Neural cell (in vitro differentiated cells): Measurements from ENCODE around the gene C20orf141. TPM values are rescaled to one million over a fixed set of nuclear protein-coding genes. Genes with fewer than 3 reads are reported as not detected.

ENCODE experiments used
- H2AFZ ChIP-seq: fragments of 200-600, 300-800 bp; sonication (generic), shearing (Covaris generic); 2 replicates; pipeline ENCODE4 v1.6.0; 2014; ENCODE audit warnings: low read depth, mild to moderate bottlenecking, antibody characterized with exemption, low read length, moderate library complexity
- H3F3A ChIP-seq: fragments of 200-600 bp; shearing (Covaris generic); 2 replicates; pipeline ENCODE4 v1.6.1; 2016; ENCODE audit warnings: mild to moderate bottlenecking, moderate library complexity, mixed read lengths, antibody characterized with exemption, low read length; ENCODE audit not compliant: insufficient read depth, poor library complexity, severe bottlenecking
- H3K27ac ChIP-seq: fragments of 200-600, 300-800 bp; sonication (generic), shearing (Covaris generic); 2 replicates; pipeline ENCODE4 v1.5.1; 2014; ENCODE audit warnings: mild to moderate bottlenecking, low read length, moderate library complexity
- H3K27me3 ChIP-seq: fragments of 300-800, 200-600 bp; sonication (generic), shearing (Covaris generic); 2 replicates; pipeline ENCODE4 v1.6.0; 2014; ENCODE audit warnings: mild to moderate bottlenecking, low read depth, low read length, moderate library complexity; ENCODE audit not compliant: insufficient read depth
- H3K36me3 ChIP-seq: fragments of 300-800, 200-600 bp; sonication (generic), shearing (Covaris generic); 2 replicates; pipeline ENCODE4 v1.5.1; 2014; ENCODE audit warnings: mild to moderate bottlenecking, antibody characterized with exemption, low read length, moderate library complexity; ENCODE audit not compliant: insufficient read depth
- H3K4me2 ChIP-seq: fragments of 300-800, 200-600 bp; sonication (generic), shearing (Covaris generic); 2 replicates; pipeline ENCODE4 v1.6.0; 2014; ENCODE audit warnings: mild to moderate bottlenecking, low read length
- H3K4me3 ChIP-seq: fragments of 300-800, 200-600 bp; sonication (generic), shearing (Covaris generic); 2 replicates; pipeline ENCODE4 v1.5.1; 2014; ENCODE audit warnings: mild to moderate bottlenecking, low read length, moderate library complexity
- H3K79me2 ChIP-seq: fragments of 200-600 bp; shearing (Covaris generic); replicated peaks from 2 replicates; pipeline ENCODE4 v1.6.0; 2014; ENCODE audit warnings: mild to moderate bottlenecking, low read length, moderate library complexity; ENCODE audit not compliant: insufficient read depth
- H3K9ac ChIP-seq: fragments of 300-800, 200-600 bp; sonication (generic), shearing (Covaris generic); 2 replicates; pipeline ENCODE4 v1.6.1; 2016; ENCODE audit warnings: mild to moderate bottlenecking, low read length, mixed read lengths
- H3K9me2 ChIP-seq: fragments of 200-600 bp; shearing (Covaris generic); 2 replicates; pipeline ENCODE4 v1.6.1; 2016; ENCODE audit warnings: mild to moderate bottlenecking, low read length, mixed read lengths; ENCODE audit not compliant: insufficient read depth
- H3K9me3 ChIP-seq: fragments of 200-600, 300-800 bp; sonication (generic), shearing (Covaris generic); 2 replicates; pipeline ENCODE4 v1.6.1; 2016; ENCODE audit warnings: mild to moderate bottlenecking, mixed run types, low read length, moderate library complexity, mixed read lengths
- H4K20me1 ChIP-seq: fragments of 200-600 bp; shearing (Covaris generic); 2 replicates; pipeline ENCODE4 v1.6.1; 2016; ENCODE audit warnings: mild to moderate bottlenecking, mixed run types; ENCODE audit not compliant: insufficient read depth
- EP300 ChIP-seq: fragments of 450-650 bp; conservative IDR thresholded peaks from 2 replicates; pipeline ENCODE4 v1.6.1; 2014; ENCODE audit warnings: antibody characterized with exemption, mild to moderate bottlenecking, moderate library complexity; ENCODE audit not compliant: poor library complexity, severe bottlenecking
- EZH2 ChIP-seq: fragments of 200-600, 300-800 bp; shearing (Covaris generic), sonication (generic); IDR thresholded peaks from 2 replicates; pipeline ENCODE4 v1.6.1; 2014; ENCODE audit warnings: antibody characterized with exemption, low read length, borderline replicate concordance, mild to moderate bottlenecking; ENCODE audit not compliant: insufficient read depth, poor library complexity, severe bottlenecking
- MXI1 ChIP-seq: fragments of 450-650 bp; conservative IDR thresholded peaks from 2 replicates; pipeline ENCODE4 v1.6.1; 2014; ENCODE audit warnings: antibody characterized with exemption, mild to moderate bottlenecking; ENCODE audit not compliant: poor library complexity, severe bottlenecking
- POLR2AphosphoS5 ChIP-seq: IDR thresholded peaks from 2 replicates; pipeline ENCODE4 v1.6.1; 2012
- RAD21 ChIP-seq: fragments of 450-650 bp; conservative IDR thresholded peaks from 2 replicates; pipeline ENCODE4 v1.6.1; 2014; ENCODE audit warnings: antibody characterized with exemption, mild to moderate bottlenecking, moderate library complexity
- SMC3 ChIP-seq: fragments of 450-650 bp; conservative IDR thresholded peaks from 2 replicates; pipeline ENCODE4 v1.6.1; 2014; ENCODE audit warnings: antibody characterized with exemption, mild to moderate bottlenecking, moderate library complexity; ENCODE audit not compliant: poor library complexity
- TAF1 ChIP-seq: IDR thresholded peaks from 2 replicates; pipeline ENCODE4 v1.6.1; 2012; ENCODE audit warnings: low read depth
- polyA plus RNA-seq: library from polyadenylated mRNA; depleted of rRNA; stranded (reverse); fragments of >200 nt; gene quantifications from 2 replicates; pipeline ENCODE4 v1.2.3, GENCODE V29; 2014
- TF ChIP-seq, protein P1 (sequence below): fragments of 450-650 bp; IDR thresholded peaks from 2 replicates; pipeline ENCODE4 v1.5.1; 2014; ENCODE audit warnings: antibody characterized with exemption, mild to moderate bottlenecking, moderate library complexity; ENCODE audit not compliant: poor library complexity, severe bottlenecking
- TF ChIP-seq, protein P2 (sequence below): IDR thresholded peaks from 2 replicates; pipeline ENCODE4 v1.6.1; 2012; ENCODE audit warnings: borderline replicate concordance

Gene C20orf141
- polyA plus RNA-seq, 1 donor from 2014 or later: not detected

DNA sequence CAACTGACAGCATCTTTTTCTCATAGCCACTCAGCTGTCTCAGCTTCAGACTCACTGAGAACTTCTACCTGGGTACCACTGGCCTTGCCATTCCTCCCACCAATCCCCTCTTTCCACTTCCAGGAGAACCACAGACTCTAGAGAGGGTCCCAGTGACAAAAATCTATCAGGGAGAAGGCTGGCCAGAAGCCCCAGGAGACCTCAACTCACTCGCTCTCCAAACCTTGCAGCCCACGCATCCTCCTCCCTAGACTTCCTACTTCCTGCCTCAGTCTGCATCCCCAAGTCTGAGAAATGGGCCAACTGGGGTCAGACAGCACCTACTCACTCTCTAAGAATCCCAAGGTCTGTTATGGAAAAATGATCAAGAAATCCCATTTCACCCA is 2.5 kb downstream of the C20orf141 start:
- no peaks in the 10 kb centered on the region for H3K9me2 ChIP-seq
- no peaks in the 10 kb centered on the region for H3K79me2 ChIP-seq
- TF ChIP-seq POLR2AphosphoS5 (no peak), EP300 (no peak), SMC3 (no peak), EZH2 (no peak), TAF1 (no peak), RAD21 (no peak), MXI1 (no peak)
- TF ChIP-seq, protein P1, sequence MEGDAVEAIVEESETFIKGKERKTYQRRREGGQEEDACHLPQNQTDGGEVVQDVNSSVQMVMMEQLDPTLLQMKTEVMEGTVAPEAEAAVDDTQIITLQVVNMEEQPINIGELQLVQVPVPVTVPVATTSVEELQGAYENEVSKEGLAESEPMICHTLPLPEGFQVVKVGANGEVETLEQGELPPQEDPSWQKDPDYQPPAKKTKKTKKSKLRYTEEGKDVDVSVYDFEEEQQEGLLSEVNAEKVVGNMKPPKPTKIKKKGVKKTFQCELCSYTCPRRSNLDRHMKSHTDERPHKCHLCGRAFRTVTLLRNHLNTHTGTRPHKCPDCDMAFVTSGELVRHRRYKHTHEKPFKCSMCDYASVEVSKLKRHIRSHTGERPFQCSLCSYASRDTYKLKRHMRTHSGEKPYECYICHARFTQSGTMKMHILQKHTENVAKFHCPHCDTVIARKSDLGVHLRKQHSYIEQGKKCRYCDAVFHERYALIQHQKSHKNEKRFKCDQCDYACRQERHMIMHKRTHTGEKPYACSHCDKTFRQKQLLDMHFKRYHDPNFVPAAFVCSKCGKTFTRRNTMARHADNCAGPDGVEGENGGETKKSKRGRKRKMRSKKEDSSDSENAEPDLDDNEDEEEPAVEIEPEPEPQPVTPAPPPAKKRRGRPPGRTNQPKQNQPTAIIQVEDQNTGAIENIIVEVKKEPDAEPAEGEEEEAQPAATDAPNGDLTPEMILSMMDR: no peak
- TF ChIP-seq, protein P2, sequence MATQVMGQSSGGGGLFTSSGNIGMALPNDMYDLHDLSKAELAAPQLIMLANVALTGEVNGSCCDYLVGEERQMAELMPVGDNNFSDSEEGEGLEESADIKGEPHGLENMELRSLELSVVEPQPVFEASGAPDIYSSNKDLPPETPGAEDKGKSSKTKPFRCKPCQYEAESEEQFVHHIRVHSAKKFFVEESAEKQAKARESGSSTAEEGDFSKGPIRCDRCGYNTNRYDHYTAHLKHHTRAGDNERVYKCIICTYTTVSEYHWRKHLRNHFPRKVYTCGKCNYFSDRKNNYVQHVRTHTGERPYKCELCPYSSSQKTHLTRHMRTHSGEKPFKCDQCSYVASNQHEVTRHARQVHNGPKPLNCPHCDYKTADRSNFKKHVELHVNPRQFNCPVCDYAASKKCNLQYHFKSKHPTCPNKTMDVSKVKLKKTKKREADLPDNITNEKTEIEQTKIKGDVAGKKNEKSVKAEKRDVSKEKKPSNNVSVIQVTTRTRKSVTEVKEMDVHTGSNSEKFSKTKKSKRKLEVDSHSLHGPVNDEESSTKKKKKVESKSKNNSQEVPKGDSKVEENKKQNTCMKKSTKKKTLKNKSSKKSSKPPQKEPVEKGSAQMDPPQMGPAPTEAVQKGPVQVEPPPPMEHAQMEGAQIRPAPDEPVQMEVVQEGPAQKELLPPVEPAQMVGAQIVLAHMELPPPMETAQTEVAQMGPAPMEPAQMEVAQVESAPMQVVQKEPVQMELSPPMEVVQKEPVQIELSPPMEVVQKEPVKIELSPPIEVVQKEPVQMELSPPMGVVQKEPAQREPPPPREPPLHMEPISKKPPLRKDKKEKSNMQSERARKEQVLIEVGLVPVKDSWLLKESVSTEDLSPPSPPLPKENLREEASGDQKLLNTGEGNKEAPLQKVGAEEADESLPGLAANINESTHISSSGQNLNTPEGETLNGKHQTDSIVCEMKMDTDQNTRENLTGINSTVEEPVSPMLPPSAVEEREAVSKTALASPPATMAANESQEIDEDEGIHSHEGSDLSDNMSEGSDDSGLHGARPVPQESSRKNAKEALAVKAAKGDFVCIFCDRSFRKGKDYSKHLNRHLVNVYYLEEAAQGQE: no peak
- no peak overlapping the region for H2AFZ ChIP-seq
- H3K27me3 ChIP-seq: peaks cover 23% of the 10 kb centered on the region
- no peak overlapping the region for H3K4me2 ChIP-seq
- no peaks in the 10 kb centered on the region for H4K20me1 ChIP-seq
- no peak overlapping the region for H3K4me3 ChIP-seq
- H3K36me3 ChIP-seq: no peaks in the 10 kb centered on the region
- H3K9ac ChIP-seq: no peak overlapping the region
- no peak overlapping the region for H3K27ac ChIP-seq
- no peaks in the 10 kb centered on the region for H3F3A ChIP-seq
- H3K9me3 ChIP-seq: peaks cover 1% of the 10 kb centered on the region

DNA sequence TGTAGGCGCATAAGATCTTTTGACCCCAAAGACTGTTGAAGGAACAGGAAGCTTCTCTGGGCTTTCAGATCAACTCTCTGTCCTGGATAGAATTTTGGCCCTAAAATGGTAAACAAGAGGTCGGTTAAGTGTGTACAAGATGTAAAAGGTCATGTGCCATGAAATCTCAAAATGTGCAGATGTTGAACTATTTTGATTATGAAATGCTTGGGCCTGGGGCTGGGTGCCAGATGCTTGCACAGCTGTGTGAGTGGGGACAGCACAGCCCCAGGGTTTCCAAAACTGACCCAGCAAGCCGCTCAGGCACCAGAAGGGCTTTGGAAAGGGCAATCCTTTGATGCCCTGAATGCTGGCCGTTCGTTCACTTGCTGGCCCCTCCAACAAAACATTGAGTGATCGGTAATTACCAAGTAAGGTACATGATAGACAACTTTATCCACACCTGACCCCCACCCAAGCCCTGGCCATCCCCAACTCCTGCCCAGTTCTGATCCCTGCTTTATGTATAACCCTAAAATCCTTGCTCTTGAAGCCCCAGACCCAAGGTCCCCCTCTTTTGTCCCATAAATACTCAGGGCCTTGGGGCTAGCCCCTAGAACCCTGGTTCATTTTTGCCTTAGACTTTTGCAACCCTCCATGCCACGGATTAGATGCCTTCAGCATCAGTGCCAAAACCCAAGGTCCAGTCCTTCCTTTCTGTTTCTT is 3.3 kb downstream of the C20orf141 start:
- Histone ChIP-seq H3K79me2 (no peaks in the 10 kb centered on the region), H3K27me3 (peaks cover 23% of the 10 kb centered on the region), H4K20me1 (no peaks in the 10 kb centered on the region), H3K9ac (no peak overlapping the region), H2AFZ (no peak overlapping the region), H3K9me2 (no peaks in the 10 kb centered on the region), H3K9me3 (no peaks in the 10 kb centered on the region), H3K36me3 (no peaks in the 10 kb centered on the region), H3K4me2 (no peak overlapping the region), H3K4me3 (no peak overlapping the region), H3K27ac (no peak overlapping the region), H3F3A (no peaks in the 10 kb centered on the region)
- TF ChIP-seq, protein P1: no peak
